HEK293 (cell line): Measurements from ENCODE around the gene SLC22A17.
A peak's percentile ranks its signal among the peaks of the same experiment; 100 is the strongest.

Source experiments
- GFI1B ChIP-seq: fragments of 450-650 bp; formaldehyde crosslinking; IDR thresholded peaks from 2 replicates; pipeline ENCODE4 v1.5.1; 2016; ENCODE audit warnings: missing biosample characterization, missing genetic modification characterization
- GLIS2 ChIP-seq: fragments of 450-650 bp; formaldehyde crosslinking; IDR thresholded peaks from 2 replicates; pipeline ENCODE4 v1.5.1; 2016; ENCODE audit warnings: missing biosample characterization, missing genetic modification characterization
- OVOL3 ChIP-seq: fragments of 450-650 bp; formaldehyde crosslinking; IDR thresholded peaks from 2 replicates; pipeline ENCODE4 v1.5.1; 2016; ENCODE audit warnings: missing biosample characterization, missing genetic modification characterization
- SALL2 ChIP-seq: fragments of 450-650 bp; formaldehyde crosslinking; IDR thresholded peaks from 2 replicates; pipeline ENCODE4 v1.5.0; 2017; ENCODE audit warnings: missing biosample characterization, mild to moderate bottlenecking, missing genetic modification characterization, borderline replicate concordance
- ZBTB48 ChIP-seq: fragments of 450-650 bp; formaldehyde crosslinking; IDR thresholded peaks from 2 replicates; pipeline ENCODE4 v1.5.1; 2016; ENCODE audit warnings: missing biosample characterization, missing genetic modification characterization
- ZFHX2 ChIP-seq: fragments of 450-650 bp; formaldehyde crosslinking; conservative IDR thresholded peaks from 2 replicates; pipeline ENCODE4 v1.5.1; 2016; ENCODE audit warnings: missing biosample characterization, missing genetic modification characterization
- ZFP41 ChIP-seq: fragments of 450-650 bp; formaldehyde crosslinking; IDR thresholded peaks from 2 replicates; pipeline ENCODE4 v1.5.1; 2016; ENCODE audit warnings: missing biosample characterization, missing genetic modification characterization, borderline replicate concordance
- ZFP69B ChIP-seq: fragments of 450-650 bp; formaldehyde crosslinking; IDR thresholded peaks from 2 replicates; pipeline ENCODE4 v1.5.1; 2016; ENCODE audit warnings: missing biosample characterization, missing genetic modification characterization
- ZNF121 ChIP-seq: fragments of 450-650 bp; formaldehyde crosslinking; IDR thresholded peaks from 2 replicates; pipeline ENCODE4 v1.5.1; 2016; ENCODE audit warnings: missing biosample characterization, missing genetic modification characterization
- ZNF146 ChIP-seq: fragments of 450-650 bp; formaldehyde crosslinking; IDR thresholded peaks from 2 replicates; pipeline ENCODE4 v1.5.1; 2016; ENCODE audit warnings: missing biosample characterization, missing genetic modification characterization
- ZNF174 ChIP-seq: fragments of 450-650 bp; formaldehyde crosslinking; IDR thresholded peaks from 2 replicates; pipeline ENCODE4 v1.5.0; 2017; ENCODE audit warnings: missing biosample characterization, mild to moderate bottlenecking, missing genetic modification characterization
- ZNF211 ChIP-seq: fragments of 450-650 bp; formaldehyde crosslinking; IDR thresholded peaks from 2 replicates; pipeline ENCODE4 v1.5.1; 2016; ENCODE audit warnings: low read depth, missing biosample characterization, missing genetic modification characterization
- ZNF23 ChIP-seq: fragments of 450-650 bp; formaldehyde crosslinking; IDR thresholded peaks from 2 replicates; pipeline ENCODE4 v1.5.1; 2016; ENCODE audit warnings: missing biosample characterization, missing genetic modification characterization, borderline replicate concordance
- ZNF248 ChIP-seq: fragments of 450-650 bp; formaldehyde crosslinking; IDR thresholded peaks from 2 replicates; pipeline ENCODE4 v1.5.1; 2017; ENCODE audit warnings: missing biosample characterization, missing genetic modification characterization
- ZNF292 ChIP-seq: fragments of 450-650 bp; formaldehyde crosslinking; IDR thresholded peaks from 2 replicates; pipeline ENCODE4 v1.5.1; 2016; ENCODE audit warnings: low read depth, missing biosample characterization, missing genetic modification characterization, borderline replicate concordance
- ZNF354C ChIP-seq: fragments of 450-650 bp; formaldehyde crosslinking; IDR thresholded peaks from 2 replicates; pipeline ENCODE4 v1.5.1; 2016; ENCODE audit warnings: missing biosample characterization, missing genetic modification characterization, low read depth, borderline replicate concordance
- ZNF391 ChIP-seq: fragments of 450-650 bp; formaldehyde crosslinking; IDR thresholded peaks from 2 replicates; pipeline ENCODE4 v1.5.1; 2016; ENCODE audit warnings: low read depth, missing biosample characterization, missing genetic modification characterization, borderline replicate concordance
- ZNF521 ChIP-seq: fragments of 450-650 bp; formaldehyde crosslinking; IDR thresholded peaks from 2 replicates; pipeline ENCODE4 v1.5.1; 2017; ENCODE audit warnings: missing biosample characterization, mild to moderate bottlenecking, missing genetic modification characterization
- ZNF530 ChIP-seq: fragments of 450-650 bp; formaldehyde crosslinking; IDR thresholded peaks from 2 replicates; pipeline ENCODE4 v1.5.1; 2016; ENCODE audit warnings: low read depth, missing biosample characterization, missing genetic modification characterization
- ZNF600 ChIP-seq: fragments of 450-650 bp; formaldehyde crosslinking; IDR thresholded peaks from 2 replicates; pipeline ENCODE4 v1.5.1; 2016; ENCODE audit warnings: missing biosample characterization, missing genetic modification characterization
- ZNF677 ChIP-seq: fragments of 450-650 bp; IDR thresholded peaks from 2 replicates; pipeline ENCODE4 v1.5.0; 2018; ENCODE audit warnings: missing biosample characterization, mild to moderate bottlenecking, missing genetic modification characterization, moderate library complexity
- ZNF707 ChIP-seq: fragments of 450-650 bp; formaldehyde crosslinking; IDR thresholded peaks from 2 replicates; pipeline ENCODE4 v1.5.1; 2016; ENCODE audit warnings: missing biosample characterization, missing genetic modification characterization
- ZNF768 ChIP-seq: fragments of 450-650 bp; formaldehyde crosslinking; IDR thresholded peaks from 2 replicates; pipeline ENCODE4 v1.5.1; 2018; ENCODE audit warnings: missing biosample characterization, mild to moderate bottlenecking, missing genetic modification characterization
- ZNF791 ChIP-seq: fragments of 450-650 bp; formaldehyde crosslinking; IDR thresholded peaks from 2 replicates; pipeline ENCODE4 v1.5.1; 2016; ENCODE audit warnings: missing biosample characterization, missing genetic modification characterization
- TF ChIP-seq, protein P1 (sequence below): fragments of 450-650 bp; formaldehyde crosslinking; IDR thresholded peaks from 2 replicates; pipeline ENCODE4 v1.5.1; 2016; ENCODE audit warnings: missing biosample characterization, missing genetic modification characterization
- TF ChIP-seq, protein P2 (sequence below): fragments of 450-650 bp; IDR thresholded peaks from 2 replicates; pipeline ENCODE4 v1.5.1; 2018; ENCODE audit warnings: missing biosample characterization, missing genetic modification characterization
- TF ChIP-seq, protein P3 (sequence below): fragments of 450-650 bp; formaldehyde crosslinking; IDR thresholded peaks from 2 replicates; pipeline ENCODE4 v1.5.1; 2016; ENCODE audit warnings: missing biosample characterization, missing genetic modification characterization
- TF ChIP-seq, protein P4 (sequence below): fragments of 450-650 bp; formaldehyde crosslinking; optimal IDR thresholded peaks from 2 replicates; pipeline ENCODE3; 2016; ENCODE audit warnings: missing biosample characterization, mild to moderate bottlenecking, missing genetic modification characterization
- TF ChIP-seq, protein P5 (sequence below): sonication (generic); formaldehyde crosslinking; IDR thresholded peaks from 2 replicates; pipeline ENCODE4 v1.8.1; 2022; ENCODE audit warnings: mild to moderate bottlenecking, moderate library complexity, missing genetic modification reagents
- TF ChIP-seq, protein P6 (sequence below): fragments of 450-650 bp; formaldehyde crosslinking; IDR thresholded peaks from 2 replicates; pipeline ENCODE4 v1.5.1; 2016; ENCODE audit warnings: missing biosample characterization, missing genetic modification characterization

Gene SLC22A17

DNA sequence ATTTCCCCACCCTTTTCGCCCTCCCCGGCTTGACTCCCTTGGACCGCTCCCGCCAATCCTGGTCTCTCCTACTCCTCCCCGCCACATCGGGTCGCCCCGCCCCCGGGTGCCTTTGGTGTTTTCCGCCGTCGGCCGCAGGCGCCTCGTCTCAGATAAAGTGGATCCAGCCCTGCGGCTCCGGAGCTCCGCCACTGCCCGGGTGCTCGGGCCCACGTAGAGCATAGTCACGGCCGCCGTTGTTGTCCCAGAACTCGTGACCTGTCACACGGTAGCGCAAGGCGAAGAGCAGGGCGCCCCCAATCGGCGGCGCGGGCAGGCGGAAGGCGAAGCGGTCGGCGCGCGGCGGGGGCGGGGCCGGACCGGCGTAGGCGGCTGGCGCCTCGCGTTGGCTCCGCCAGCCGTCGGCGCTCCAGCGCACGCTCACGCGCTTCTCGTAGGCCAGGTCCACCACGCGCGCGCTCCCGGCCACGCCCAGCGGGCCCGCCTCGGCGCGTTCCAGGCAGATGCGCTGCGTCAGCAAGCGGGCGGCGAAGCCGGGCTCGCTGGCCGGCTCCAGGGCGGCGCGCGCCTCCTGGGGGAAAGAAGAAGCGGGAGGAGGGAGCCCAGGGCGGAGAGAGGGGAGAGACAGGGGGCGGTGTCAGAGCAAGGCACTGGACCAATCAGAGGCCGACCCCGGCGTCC lies 51.3 kb downstream of the SLC22A17 start (continued):
- TF ChIP-seq, protein P1, sequence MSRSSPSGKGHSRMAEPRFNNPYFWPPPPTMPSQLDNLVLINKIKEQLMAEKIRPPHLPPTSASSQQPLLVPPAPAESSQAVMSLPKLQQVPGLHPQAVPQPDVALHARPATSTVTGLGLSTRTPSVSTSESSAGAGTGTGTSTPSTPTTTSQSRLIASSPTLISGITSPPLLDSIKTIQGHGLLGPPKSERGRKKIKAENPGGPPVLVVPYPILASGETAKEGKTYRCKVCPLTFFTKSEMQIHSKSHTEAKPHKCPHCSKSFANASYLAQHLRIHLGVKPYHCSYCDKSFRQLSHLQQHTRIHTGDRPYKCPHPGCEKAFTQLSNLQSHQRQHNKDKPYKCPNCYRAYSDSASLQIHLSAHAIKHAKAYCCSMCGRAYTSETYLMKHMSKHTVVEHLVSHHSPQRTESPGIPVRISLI = no peak
- TF ChIP-seq, protein P2, sequence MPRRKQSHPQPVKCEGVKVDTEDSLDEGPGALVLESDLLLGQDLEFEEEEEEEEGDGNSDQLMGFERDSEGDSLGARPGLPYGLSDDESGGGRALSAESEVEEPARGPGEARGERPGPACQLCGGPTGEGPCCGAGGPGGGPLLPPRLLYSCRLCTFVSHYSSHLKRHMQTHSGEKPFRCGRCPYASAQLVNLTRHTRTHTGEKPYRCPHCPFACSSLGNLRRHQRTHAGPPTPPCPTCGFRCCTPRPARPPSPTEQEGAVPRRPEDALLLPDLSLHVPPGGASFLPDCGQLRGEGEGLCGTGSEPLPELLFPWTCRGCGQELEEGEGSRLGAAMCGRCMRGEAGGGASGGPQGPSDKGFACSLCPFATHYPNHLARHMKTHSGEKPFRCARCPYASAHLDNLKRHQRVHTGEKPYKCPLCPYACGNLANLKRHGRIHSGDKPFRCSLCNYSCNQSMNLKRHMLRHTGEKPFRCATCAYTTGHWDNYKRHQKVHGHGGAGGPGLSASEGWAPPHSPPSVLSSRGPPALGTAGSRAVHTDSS (tag by site-specific recombination) = no peak
- TF ChIP-seq ZFHX2 (tag by site-specific recombination) = peak; percentile 76
- no peak for TF ChIP-seq ZNF23 (tag by site-specific recombination)
- TF ChIP-seq, protein P3, sequence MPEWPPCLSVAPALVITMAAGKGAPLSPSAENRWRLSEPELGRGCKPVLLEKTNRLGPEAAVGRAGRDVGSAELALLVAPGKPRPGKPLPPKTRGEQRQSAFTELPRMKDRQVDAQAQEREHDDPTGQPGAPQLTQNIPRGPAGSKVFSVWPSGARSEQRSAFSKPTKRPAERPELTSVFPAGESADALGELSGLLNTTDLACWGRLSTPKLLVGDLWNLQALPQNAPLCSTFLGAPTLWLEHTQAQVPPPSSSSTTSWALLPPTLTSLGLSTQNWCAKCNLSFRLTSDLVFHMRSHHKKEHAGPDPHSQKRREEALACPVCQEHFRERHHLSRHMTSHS (tag by site-specific recombination) = no peak
- no peak for TF ChIP-seq ZNF768 (tag by site-specific recombination)
- TF ChIP-seq ZNF707 (tag by site-specific recombination) = no peak
- TF ChIP-seq ZNF600 (tag by site-specific recombination) = no peak; the same call in 1 of the 2 replicates
- TF ChIP-seq ZNF521 = no peak
- TF ChIP-seq, protein P4, sequence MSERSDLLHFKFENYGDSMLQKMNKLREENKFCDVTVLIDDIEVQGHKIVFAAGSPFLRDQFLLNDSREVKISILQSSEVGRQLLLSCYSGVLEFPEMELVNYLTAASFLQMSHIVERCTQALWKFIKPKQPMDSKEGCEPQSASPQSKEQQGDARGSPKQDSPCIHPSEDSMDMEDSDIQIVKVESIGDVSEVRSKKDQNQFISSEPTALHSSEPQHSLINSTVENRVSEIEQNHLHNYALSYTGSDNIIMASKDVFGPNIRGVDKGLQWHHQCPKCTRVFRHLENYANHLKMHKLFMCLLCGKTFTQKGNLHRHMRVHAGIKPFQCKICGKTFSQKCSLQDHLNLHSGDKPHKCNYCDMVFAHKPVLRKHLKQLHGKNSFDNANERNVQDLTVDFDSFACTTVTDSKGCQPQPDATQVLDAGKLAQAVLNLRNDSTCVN (tag by site-specific recombination) = peak; percentile 25
- TF ChIP-seq, protein P5, sequence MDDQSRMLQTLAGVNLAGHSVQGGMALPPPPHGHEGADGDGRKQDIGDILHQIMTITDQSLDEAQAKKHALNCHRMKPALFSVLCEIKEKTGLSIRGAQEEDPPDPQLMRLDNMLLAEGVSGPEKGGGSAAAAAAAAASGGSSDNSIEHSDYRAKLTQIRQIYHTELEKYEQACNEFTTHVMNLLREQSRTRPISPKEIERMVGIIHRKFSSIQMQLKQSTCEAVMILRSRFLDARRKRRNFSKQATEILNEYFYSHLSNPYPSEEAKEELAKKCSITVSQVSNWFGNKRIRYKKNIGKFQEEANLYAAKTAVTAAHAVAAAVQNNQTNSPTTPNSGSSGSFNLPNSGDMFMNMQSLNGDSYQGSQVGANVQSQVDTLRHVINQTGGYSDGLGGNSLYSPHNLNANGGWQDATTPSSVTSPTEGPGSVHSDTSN (CRISPR knock-in tag) = peak; percentile 75; the same call in 1 of the 2 replicates
- TF ChIP-seq GFI1B (tag by site-specific recombination) = no peak
- peak; percentile 66 for TF ChIP-seq ZFP69B (tag by site-specific recombination)
- no peak for TF ChIP-seq ZNF248 (tag by site-specific recombination)
- no peak for TF ChIP-seq ZNF530 (tag by site-specific recombination)
- no peak for TF ChIP-seq ZBTB48 (tag by site-specific recombination)
- no peak for TF ChIP-seq ZNF391 (tag by site-specific recombination)
- TF ChIP-seq, protein P6, sequence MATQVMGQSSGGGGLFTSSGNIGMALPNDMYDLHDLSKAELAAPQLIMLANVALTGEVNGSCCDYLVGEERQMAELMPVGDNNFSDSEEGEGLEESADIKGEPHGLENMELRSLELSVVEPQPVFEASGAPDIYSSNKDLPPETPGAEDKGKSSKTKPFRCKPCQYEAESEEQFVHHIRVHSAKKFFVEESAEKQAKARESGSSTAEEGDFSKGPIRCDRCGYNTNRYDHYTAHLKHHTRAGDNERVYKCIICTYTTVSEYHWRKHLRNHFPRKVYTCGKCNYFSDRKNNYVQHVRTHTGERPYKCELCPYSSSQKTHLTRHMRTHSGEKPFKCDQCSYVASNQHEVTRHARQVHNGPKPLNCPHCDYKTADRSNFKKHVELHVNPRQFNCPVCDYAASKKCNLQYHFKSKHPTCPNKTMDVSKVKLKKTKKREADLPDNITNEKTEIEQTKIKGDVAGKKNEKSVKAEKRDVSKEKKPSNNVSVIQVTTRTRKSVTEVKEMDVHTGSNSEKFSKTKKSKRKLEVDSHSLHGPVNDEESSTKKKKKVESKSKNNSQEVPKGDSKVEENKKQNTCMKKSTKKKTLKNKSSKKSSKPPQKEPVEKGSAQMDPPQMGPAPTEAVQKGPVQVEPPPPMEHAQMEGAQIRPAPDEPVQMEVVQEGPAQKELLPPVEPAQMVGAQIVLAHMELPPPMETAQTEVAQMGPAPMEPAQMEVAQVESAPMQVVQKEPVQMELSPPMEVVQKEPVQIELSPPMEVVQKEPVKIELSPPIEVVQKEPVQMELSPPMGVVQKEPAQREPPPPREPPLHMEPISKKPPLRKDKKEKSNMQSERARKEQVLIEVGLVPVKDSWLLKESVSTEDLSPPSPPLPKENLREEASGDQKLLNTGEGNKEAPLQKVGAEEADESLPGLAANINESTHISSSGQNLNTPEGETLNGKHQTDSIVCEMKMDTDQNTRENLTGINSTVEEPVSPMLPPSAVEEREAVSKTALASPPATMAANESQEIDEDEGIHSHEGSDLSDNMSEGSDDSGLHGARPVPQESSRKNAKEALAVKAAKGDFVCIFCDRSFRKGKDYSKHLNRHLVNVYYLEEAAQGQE = no peak
- no peak for TF ChIP-seq ZNF677 (tag by site-specific recombination)
- TF ChIP-seq ZNF211 (tag by site-specific recombination) = no peak
- TF ChIP-seq ZNF121 (tag by site-specific recombination) = no peak
- no peak for TF ChIP-seq OVOL3 (tag by site-specific recombination)
- TF ChIP-seq GLIS2 (tag by site-specific recombination) = no peak; the same call in none of the 2 replicates
- no peak for TF ChIP-seq ZFP41 (tag by site-specific recombination)
- TF ChIP-seq ZNF174 (tag by site-specific recombination) = no peak
- no peak for TF ChIP-seq ZNF146 (tag by site-specific recombination)
- no peak for TF ChIP-seq ZNF292
- no peak for TF ChIP-seq SALL2 (tag by site-specific recombination)
- TF ChIP-seq ZNF791 (tag by site-specific recombination) = no peak
- no peak for TF ChIP-seq ZNF354C
